ENCODE measurements around the gene SEMA3C.

The SEMA3C gene

DNA sequence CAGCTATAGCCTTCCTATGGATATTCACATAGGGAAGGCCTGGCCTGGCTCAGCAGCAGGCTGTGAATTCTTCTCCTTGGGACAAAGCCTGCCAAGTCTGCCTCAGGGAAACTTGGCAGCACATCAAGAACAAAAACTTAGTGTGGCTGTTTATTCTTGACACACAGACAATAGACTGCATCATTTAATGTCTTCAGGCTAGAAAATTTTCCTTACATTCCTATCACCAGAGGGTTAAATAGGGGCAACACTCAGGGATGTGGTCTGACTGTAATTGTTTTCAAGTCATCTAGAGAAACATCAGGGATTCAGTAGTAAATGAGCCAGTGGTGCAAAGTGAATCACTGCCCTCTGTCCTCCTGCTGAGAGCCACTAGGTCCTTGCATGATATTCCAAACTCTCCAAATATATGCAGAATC is 137.3 kb downstream of the SEMA3C start:
- DNase-seq (ENCODE audit: low read depth in 2 of 2): peak; percentile 91 to 94
- TF ChIP-seq CTCF (IDR thresholded peaks at IDR 0.05; ENCODE audit: low read depth, low read length): peak; percentile 16
- H3K4me3 ChIP-seq (replicated peaks in 1 of 2; ENCODE audit: low read depth in 2 of 2, low read length in 2 of 2): no peak overlapping the region

GRCh38 chr7:80781146-80781545 is 137.7 kb downstream of the SEMA3C start:
- H3K4me3 ChIP-seq (replicated peaks in 1 of 2; ENCODE audit: low read depth in 2 of 2, low read length in 2 of 2): no peak overlapping the region
- no peak for TF ChIP-seq CTCF (IDR thresholded peaks at IDR 0.05; ENCODE audit: low read depth, low read length)
- no peak for DNase-seq (ENCODE audit: low read depth in 2 of 2)

DNA sequence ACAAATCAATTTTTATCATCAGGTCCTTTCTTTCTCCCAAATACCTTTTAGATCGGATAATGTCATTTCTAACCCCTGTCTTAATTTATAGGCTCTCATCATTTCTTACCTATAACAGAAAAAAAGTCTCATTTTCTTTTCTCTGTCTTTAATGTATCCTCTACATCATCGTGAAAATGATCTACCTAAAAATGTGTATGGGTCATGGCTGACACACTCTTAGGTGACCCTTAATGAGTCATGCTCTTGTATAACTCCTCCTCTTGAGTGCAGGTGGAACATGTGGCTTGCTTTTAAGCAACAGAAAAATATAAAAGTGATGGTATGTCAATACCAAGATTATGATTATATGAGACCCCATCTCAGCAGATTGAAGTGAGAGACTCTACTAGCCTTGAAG is 139.4 kb downstream of the SEMA3C start:
- DNase-seq (ENCODE audit: low read depth in 2 of 2): no peak
- TF ChIP-seq CTCF (IDR thresholded peaks at IDR 0.05; ENCODE audit: low read depth, low read length): no peak
- H3K4me3 ChIP-seq (replicated peaks in 1 of 2; ENCODE audit: low read depth in 2 of 2, low read length in 2 of 2): no peak overlapping the region

DNA sequence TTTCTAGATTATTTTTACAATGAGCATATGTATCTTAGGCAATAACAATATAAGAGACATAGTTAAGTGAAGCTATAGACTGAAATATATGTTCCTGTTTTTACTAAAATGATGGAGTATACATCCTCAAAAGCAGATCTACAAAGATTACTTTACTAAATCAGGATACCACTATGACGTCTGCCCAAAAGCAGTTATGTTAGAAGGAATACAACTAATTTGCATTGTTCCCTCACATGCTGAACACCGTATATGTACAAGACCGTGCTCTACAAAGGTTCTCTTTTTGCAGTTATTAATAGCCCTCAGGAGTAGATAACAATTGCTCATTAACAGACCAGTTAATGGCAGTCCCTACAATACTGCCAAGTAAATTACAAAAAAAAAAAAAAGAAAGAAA is 143.0 kb downstream of the SEMA3C start:
- no peak for DNase-seq (ENCODE audit: low read depth in 2 of 2)
- no peak overlapping the region for H3K4me3 ChIP-seq (replicated peaks in 1 of 2; ENCODE audit: low read depth in 2 of 2, low read length in 2 of 2)
- TF ChIP-seq CTCF (IDR thresholded peaks at IDR 0.05; ENCODE audit: low read depth, low read length): no peak

GRCh38 chr7:80775482-80775881 is 143.4 kb downstream of the SEMA3C start:
- no peak for TF ChIP-seq CTCF (IDR thresholded peaks at IDR 0.05; ENCODE audit: low read depth, low read length)
- no peak for DNase-seq (ENCODE audit: low read depth in 2 of 2)

GRCh38 chr7:80774843-80775242 is 144.0 kb downstream of the SEMA3C start:
- H3K4me3 ChIP-seq (replicated peaks in 1 of 2; ENCODE audit: low read depth in 2 of 2, low read length in 2 of 2): no peak overlapping the region
- no peak for TF ChIP-seq CTCF (IDR thresholded peaks at IDR 0.05; ENCODE audit: low read depth, low read length)
- DNase-seq (ENCODE audit: low read depth in 2 of 2): no peak

More at GRCh38 chr7:80775482-80775881, 143.4 kb downstream of the SEMA3C start:
- H3K4me3 ChIP-seq (replicated peaks in 1 of 2; ENCODE audit: low read depth in 2 of 2, low read length in 2 of 2): no peak overlapping the region

- no peak for DNase-seq (ENCODE audit: low read depth in 2 of 2)
- TF ChIP-seq CTCF (IDR thresholded peaks at IDR 0.05; ENCODE audit: low read depth, low read length): no peak
- no peak overlapping the region for H3K4me3 ChIP-seq (replicated peaks in 1 of 2; ENCODE audit: low read depth in 2 of 2, low read length in 2 of 2)
Observed at GRCh38 chr7:80773787-80774508, 144.9 kb downstream of the SEMA3C start.
